Mesothelial cell of epicardium (in vitro differentiated cells): ENCODE results near the gene GH2. TPM values are rescaled to one million over a fixed set of nuclear protein-coding genes. Genes with fewer than 3 reads are reported as not detected.

Experiments used
- DNase-seq, 2 experiments: peaks; one replicate each; pipeline ENCODE4 v3.0.0; 2021; ENCODE audit warnings: low spot score in 2 of 2; ENCODE audit not compliant: unreplicated experiment in 2 of 2
- H3K27ac Mint-ChIP-seq: 2 replicates; pipeline ENCODE4 v1.8.0; 2021; ENCODE audit warnings: mixed read lengths
- H3K27me3 Mint-ChIP-seq: 2 replicates; pipeline ENCODE4 v1.8.0; 2021; ENCODE audit warnings: low read depth, mixed read lengths
- H3K36me3 Mint-ChIP-seq: 2 replicates; pipeline ENCODE4 v1.8.0; 2021; ENCODE audit warnings: mixed read lengths
- H3K4me1 Mint-ChIP-seq: 2 replicates; pipeline ENCODE4 v1.8.0; 2021; ENCODE audit warnings: mixed read lengths
- H3K4me3 Mint-ChIP-seq: 2 replicates; pipeline ENCODE4 v1.8.0; 2021; ENCODE audit warnings: mild to moderate bottlenecking, moderate library complexity, mixed read lengths
- H3K9me3 Mint-ChIP-seq: 2 replicates; pipeline ENCODE4 v1.8.0; 2021; ENCODE audit warnings: mixed read lengths
- CTCF ChIP-seq: fragments of 200-600 bp; sonication (generic); IDR thresholded peaks from one replicate; pipeline ENCODE4 v1.5.0; 2021; ENCODE audit warnings: antibody characterized with exemption; ENCODE audit not compliant: unreplicated experiment
- total RNA-seq: library from RNA; stranded (reverse); gene quantifications from 3 replicates; pipeline ENCODE4 v1.2.1, GENCODE V29; 2021

GH2 gene
- total RNA-seq, 1 donor from 2014 or later = not detected

- H3K9me3 Mint-ChIP-seq = no peaks in the 10 kb centered on the region
Measured at GRCh38 chr17:63836811-63837210, 44.9 kb downstream of the GH2 start.

GRCh38 chr17:63835167-63835720, 46.5 kb downstream of the GH2 start:
- peaks cover 15% of the 10 kb centered on the region for H3K4me1 Mint-ChIP-seq
- TF ChIP-seq CTCF = no peak
- H3K9me3 Mint-ChIP-seq = no peaks in the 10 kb centered on the region
- peaks cover 20% of the 10 kb centered on the region for H3K36me3 Mint-ChIP-seq
- H3K4me3 Mint-ChIP-seq = no peak overlapping the region
- DNase-seq = no peak
- peak overlapping the region; percentile 21 for H3K27ac Mint-ChIP-seq
- no peaks in the 10 kb centered on the region for H3K27me3 Mint-ChIP-seq

More at GRCh38 chr17:63836811-63837210, 44.9 kb downstream of the GH2 start:
- TF ChIP-seq CTCF = no peak
- Mint-ChIP-seq H3K4me3 (no peak overlapping the region), H3K4me1 (peaks cover 31% of the 10 kb centered on the region), H3K27me3 (no peaks in the 10 kb centered on the region), H3K36me3 (peaks cover 12% of the 10 kb centered on the region), H3K27ac (no peak overlapping the region)
- DNase-seq = no peak

GRCh38 chr17:63834431-63835166, 47.1 kb downstream of the GH2 start:
- Mint-ChIP-seq H3K9me3 (no peaks in the 10 kb centered on the region), H3K36me3 (peaks cover 23% of the 10 kb centered on the region), H3K27me3 (no peaks in the 10 kb centered on the region), H3K27ac (peak overlapping the region; percentile 21), H3K4me3 (no peak overlapping the region), H3K4me1 (peaks cover 16% of the 10 kb centered on the region)
- TF ChIP-seq CTCF = peak; percentile 30
- no peak for DNase-seq

- no peak for TF ChIP-seq CTCF
- H3K4me3 Mint-ChIP-seq = no peak overlapping the region
Measured at GRCh38 chr17:63833741-63834373, 47.9 kb downstream of the GH2 start.

GRCh38 chr17:63833026-63833740, 48.6 kb downstream of the GH2 start:
- H3K4me3 Mint-ChIP-seq = no peak overlapping the region
- peaks cover 9% of the 10 kb centered on the region for H3K4me1 Mint-ChIP-seq
- H3K27ac Mint-ChIP-seq = no peak overlapping the region
- no peak for TF ChIP-seq CTCF
- H3K9me3 Mint-ChIP-seq = no peaks in the 10 kb centered on the region
- H3K27me3 Mint-ChIP-seq = no peaks in the 10 kb centered on the region
- peaks cover 25% of the 10 kb centered on the region for H3K36me3 Mint-ChIP-seq
- no peak for DNase-seq

More at GRCh38 chr17:63833741-63834373, 47.9 kb downstream of the GH2 start:
- peaks cover 25% of the 10 kb centered on the region for H3K36me3 Mint-ChIP-seq
- no peaks in the 10 kb centered on the region for H3K9me3 Mint-ChIP-seq
- H3K27me3 Mint-ChIP-seq = no peaks in the 10 kb centered on the region
- H3K27ac Mint-ChIP-seq = no peak overlapping the region
- peaks cover 11% of the 10 kb centered on the region for H3K4me1 Mint-ChIP-seq
- DNase-seq = no peak
